Keratinocyte (primary cell): ENCODE results near the gene OAF. TPM values are rescaled to one million over a fixed set of nuclear protein-coding genes. Genes with fewer than 3 reads are reported as not detected.

Source experiments
- DNase-seq: peaks from one replicate; pipeline ENCODE4 v3.0.0-alpha.2; 2011; ENCODE audit warnings: low read depth, missing footprints, low spot score
- FAIRE-seq: peaks from 2 replicates; lab custom pipeline; 2011; peaks lifted over from hg19 to GRCh38; lab: Jason Lieb, UNC
- H2AFZ ChIP-seq: 2 replicates; pipeline ENCODE4 v1.6.0; 2012; ENCODE audit warnings: low read length, control low read depth, inconsistent platforms; ENCODE audit not compliant: control insufficient read depth
- H3K27ac ChIP-seq: 2 replicates; pipeline ENCODE4 v1.5.1; 2011; ENCODE audit warnings: low read length; ENCODE audit not compliant: control insufficient read depth, insufficient read depth
- H3K27me3 ChIP-seq: 3 replicates; pipeline ENCODE4 v1.6.0; 2011; ENCODE audit warnings: low read length; ENCODE audit not compliant: control insufficient read depth, insufficient read depth; ENCODE audit errors: extremely low read depth
- H3K36me3 ChIP-seq, 2 experiments: 2 replicates in 1 of 2; 3 replicates in 1 of 2; pipeline ENCODE4 v1.5.1; 2011; ENCODE audit warnings: low read length in 2 of 2, mild to moderate bottlenecking in 1 of 2; ENCODE audit not compliant: control insufficient read depth in 2 of 2, insufficient read depth in 2 of 2; ENCODE audit errors: extremely low read depth in 1 of 2
- H3K4me1 ChIP-seq: 3 replicates; pipeline ENCODE4 v1.5.1; 2011; ENCODE audit warnings: low read length; ENCODE audit not compliant: control insufficient read depth, insufficient read depth; ENCODE audit errors: extremely low read depth
- H3K4me2 ChIP-seq: 3 replicates; pipeline ENCODE4 v1.6.0; 2011; ENCODE audit warnings: low read depth, low read length; ENCODE audit not compliant: control insufficient read depth, insufficient read depth; ENCODE audit errors: extremely low read depth
- H3K4me3 ChIP-seq, 3 experiments: fragments of 200-600 bp in 1 of 3; sonication (generic) in 1 of 3; 2 replicates in 2 of 3; 3 replicates in 1 of 3; pipeline ENCODE4 v1.5.1; 2011 to 2016; ENCODE audit warnings: low read length in 3 of 3, mild to moderate bottlenecking in 3 of 3, control low read depth in 2 of 3, inconsistent platforms in 1 of 3, low read depth in 1 of 3, mixed read lengths in 1 of 3, mixed run types in 1 of 3, moderate library complexity in 1 of 3; ENCODE audit not compliant: control insufficient read depth in 2 of 3, insufficient read depth in 2 of 3; ENCODE audit errors: extremely low read depth in 1 of 3
- H3K79me2 ChIP-seq: 2 replicates; pipeline ENCODE4 v1.6.0; 2012; ENCODE audit warnings: low read length; ENCODE audit not compliant: control insufficient read depth, insufficient read depth
- H3K9ac ChIP-seq: 3 replicates; pipeline ENCODE4 v1.6.0; 2011; ENCODE audit warnings: low read length; ENCODE audit not compliant: control insufficient read depth, insufficient read depth; ENCODE audit errors: extremely low read depth
- H3K9me1 ChIP-seq: 3 replicates; pipeline ENCODE4 v1.6.0; 2011; ENCODE audit warnings: low read length; ENCODE audit not compliant: control insufficient read depth, insufficient read depth; ENCODE audit errors: extremely low read depth
- H3K9me3 ChIP-seq: 2 replicates; pipeline ENCODE4 v1.5.1; 2012; ENCODE audit warnings: low read depth, low read length; ENCODE audit not compliant: control insufficient read depth
- H4K20me1 ChIP-seq: 3 replicates; pipeline ENCODE4 v1.6.0; 2011; ENCODE audit warnings: low read length; ENCODE audit not compliant: control insufficient read depth, insufficient read depth; ENCODE audit errors: extremely low read depth
- CTCF ChIP-seq, 3 experiments: IDR thresholded peaks in 1 of 3; conservative IDR thresholded peaks in 1 of 3; optimal IDR thresholded peaks in 1 of 3; 2 replicates in 2 of 3; 3 replicates in 1 of 3; pipeline versions ENCODE3 to v1.5.1; 2011; ENCODE audit warnings: low read length in 3 of 3, mild to moderate bottlenecking in 3 of 3, moderate library complexity in 2 of 3, control low read depth in 1 of 3, inconsistent platforms in 1 of 3; ENCODE audit not compliant: insufficient read depth in 2 of 3; ENCODE audit errors: extremely low read depth in 1 of 3
- EZH2 ChIP-seq: IDR thresholded peaks from one replicate; pipeline ENCODE4 v1.6.1; 2012; ENCODE audit warnings: inconsistent platforms, mild to moderate bottlenecking, low read length, moderate library complexity
- dilution Hi-C: fragments of 300-500 bp; cut with MboI; formaldehyde crosslinking; loops from one replicate; pipeline ENCODE4 v1.7.0; 2020; ENCODE audit warnings: low sequenced_read_pairs; ENCODE audit not compliant: extremely low pct_ligation_motif_present
- polyA plus RNA-seq, 5 experiments: library from polyadenylated mRNA; depleted of rRNA in 3 of 5; stranded (reverse) in 3 of 5; stranded (forward) in 1 of 5; unstranded in 1 of 5; fragments of >200 nt; gene quantifications; 1 replicate in 1 of 5; 2 replicates in 3 of 5; 3 replicates in 1 of 5; pipeline versions ENCODE4 v1.2.1 to v1.2.3, GENCODE V29; 2011 to 2012; ENCODE audit warnings: missing spikeins in 2 of 5, low read depth in 1 of 5, low replicate concordance in 1 of 5

The OAF gene
- polyA plus RNA-seq, 1 donor (not counting 4 experiments of a cell fraction or from before 2014, with no cell fraction given), result 11.2 TPM

GRCh38 chr11:120236169-120237107, 25.6 kb downstream of the OAF start:
- H3K4me1 ChIP-seq, result peaks cover 24% of the 10 kb centered on the region
- no peaks in the 10 kb centered on the region for H3K79me2 ChIP-seq
- H4K20me1 ChIP-seq, result no peaks in the 10 kb centered on the region
- H2AFZ ChIP-seq, result no peak overlapping the region
- H3K36me3 ChIP-seq, result no peaks in the 10 kb centered on the region
- H3K27me3 ChIP-seq, result peaks cover 38% of the 10 kb centered on the region
- peak overlapping the region; percentile 48 for H3K4me2 ChIP-seq
- peak; percentile 19 for DNase-seq
- TF ChIP-seq CTCF (optimal IDR thresholded peaks at IDR 0.05 in 1 of 3, IDR thresholded peaks at IDR 0.05 in 1 of 3, conservative IDR thresholded peaks at IDR 0.05 in 1 of 3; ENCODE audit: extremely low read depth in 1 of 3, insufficient read depth in 2 of 3, low read length in 3 of 3) (no peak), EZH2 (no peak)
- peak overlapping the region; percentile 48 for H3K27ac ChIP-seq
- H3K9ac ChIP-seq, result peak overlapping the region; percentile 40
- dilution Hi-C loops, result no loop called here
- H3K9me1 ChIP-seq, result peaks cover 3% of the 10 kb centered on the region
- H3K9me3 ChIP-seq, result peaks cover 2% of the 10 kb centered on the region
- FAIRE-seq, result no peak
- no peak overlapping the region for H3K4me3 ChIP-seq

GRCh38 chr11:120238968-120239620, 28.3 kb downstream of the OAF start:
- Histone ChIP-seq H3K9me1 (peaks cover 3% of the 10 kb centered on the region), H3K36me3 (no peaks in the 10 kb centered on the region), H3K9me3 (no peaks in the 10 kb centered on the region), H3K79me2 (no peaks in the 10 kb centered on the region), H4K20me1 (no peaks in the 10 kb centered on the region), H3K27ac (no peak overlapping the region), H3K4me1 (peaks cover 24% of the 10 kb centered on the region), H3K4me3 (no peak overlapping the region), H3K27me3 (peaks cover 54% of the 10 kb centered on the region), H2AFZ (no peak overlapping the region), H3K4me2 (no peak overlapping the region), H3K9ac (no peak overlapping the region)
- TF ChIP-seq EZH2 (peak; percentile 56), CTCF (optimal IDR thresholded peaks at IDR 0.05 in 1 of 3, IDR thresholded peaks at IDR 0.05 in 1 of 3, conservative IDR thresholded peaks at IDR 0.05 in 1 of 3; ENCODE audit: extremely low read depth in 1 of 3, insufficient read depth in 2 of 3, low read length in 3 of 3) (no peak)
- FAIRE-seq (no peak), DNase-seq (no peak)
- dilution Hi-C loops, result no loop called here
